Right hindlimb (tissue), 1 donor: Measurements from ENCODE around the gene MTCL3.
A peak's percentile ranks its signal among the peaks of the same experiment; 100 is the strongest.

Experiments used
- DNase-seq: peaks from one replicate; pipeline ENCODE4 v3.0.0-alpha.2; 2018

The MTCL3 gene

GRCh38 chr6:127518710-127519468 lies at the start of gene MTCL3:
Gene MTCL3 (minus strand): TSS chr6:127519335.
- peak; percentile 24 for DNase-seq

GRCh38 chr6:127567476-127567875 lies 48.3 kb upstream of the MTCL3 start:
- no peak for DNase-seq

- no peak for DNase-seq
These were observed 47.5 kb upstream of the MTCL3 start for GRCh38 chr6:127566651-127567050.

GRCh38 chr6:127566119-127566518 lies 47.0 kb upstream of the MTCL3 start:
- DNase-seq, result no peak

- DNase-seq, result no peak
These were observed 45.6 kb upstream of the MTCL3 start for GRCh38 chr6:127564761-127565160.

- DNase-seq, result no peak
These were observed 42.5 kb upstream of the MTCL3 start for GRCh38 chr6:127561660-127562059.

GRCh38 chr6:127554435-127555006 lies 35.4 kb upstream of the MTCL3 start:
- DNase-seq, result no peak

- no peak for DNase-seq
These were observed 31.3 kb upstream of the MTCL3 start for GRCh38 chr6:127550403-127550802.

- no peak for DNase-seq
These were observed 28.9 kb upstream of the MTCL3 start for GRCh38 chr6:127547904-127548649.

GRCh38 chr6:127547215-127547614 lies 28.1 kb upstream of the MTCL3 start:
- DNase-seq, result no peak

GRCh38 chr6:127539272-127539671 lies 20.1 kb upstream of the MTCL3 start:
- no peak for DNase-seq

- no peak for DNase-seq
These were observed 19.7 kb upstream of the MTCL3 start for GRCh38 chr6:127538750-127539264.

GRCh38 chr6:127533736-127534135 lies 14.6 kb upstream of the MTCL3 start:
- DNase-seq, result no peak

- no peak for DNase-seq
These were observed 13.9 kb upstream of the MTCL3 start for GRCh38 chr6:127533011-127533410.

GRCh38 chr6:127522714-127523113 lies 3.6 kb upstream of the MTCL3 start:
- DNase-seq, result no peak

GRCh38 chr6:127520066-127520465 lies 931 bp upstream of the MTCL3 start:
- no peak for DNase-seq

- DNase-seq, result no peak
These were observed 292 bp upstream of the MTCL3 start for GRCh38 chr6:127519469-127519785.

- DNase-seq, result no peak
These were observed 885 bp downstream of the MTCL3 start for GRCh38 chr6:127518191-127518709.

GRCh38 chr6:127517693-127518092 lies 1.4 kb downstream of the MTCL3 start:
- no peak for DNase-seq

GRCh38 chr6:127516662-127517273 lies 2.4 kb downstream of the MTCL3 start:
- peak; percentile 37 for DNase-seq

- DNase-seq, result peak; percentile 89
These were observed 3.1 kb downstream of the MTCL3 start for GRCh38 chr6:127515794-127516661.

- DNase-seq, result no peak
These were observed 3.8 kb downstream of the MTCL3 start for GRCh38 chr6:127515234-127515793.
